GM21367 (cell line): Measurements from ENCODE around the gene FBRSL1.
"Not testable (repeated sequence)": the region's sequence is repeated elsewhere in the genome, so short reads cannot be mapped to it uniquely, and the experiment has no call there.

Source experiments
- ATAC-seq: cut with Tn5 transposase; IDR thresholded peaks from one replicate; pipeline ENCODE4 v1.9.1; 2021; ENCODE audit not compliant: unreplicated experiment

Gene FBRSL1

DNA sequence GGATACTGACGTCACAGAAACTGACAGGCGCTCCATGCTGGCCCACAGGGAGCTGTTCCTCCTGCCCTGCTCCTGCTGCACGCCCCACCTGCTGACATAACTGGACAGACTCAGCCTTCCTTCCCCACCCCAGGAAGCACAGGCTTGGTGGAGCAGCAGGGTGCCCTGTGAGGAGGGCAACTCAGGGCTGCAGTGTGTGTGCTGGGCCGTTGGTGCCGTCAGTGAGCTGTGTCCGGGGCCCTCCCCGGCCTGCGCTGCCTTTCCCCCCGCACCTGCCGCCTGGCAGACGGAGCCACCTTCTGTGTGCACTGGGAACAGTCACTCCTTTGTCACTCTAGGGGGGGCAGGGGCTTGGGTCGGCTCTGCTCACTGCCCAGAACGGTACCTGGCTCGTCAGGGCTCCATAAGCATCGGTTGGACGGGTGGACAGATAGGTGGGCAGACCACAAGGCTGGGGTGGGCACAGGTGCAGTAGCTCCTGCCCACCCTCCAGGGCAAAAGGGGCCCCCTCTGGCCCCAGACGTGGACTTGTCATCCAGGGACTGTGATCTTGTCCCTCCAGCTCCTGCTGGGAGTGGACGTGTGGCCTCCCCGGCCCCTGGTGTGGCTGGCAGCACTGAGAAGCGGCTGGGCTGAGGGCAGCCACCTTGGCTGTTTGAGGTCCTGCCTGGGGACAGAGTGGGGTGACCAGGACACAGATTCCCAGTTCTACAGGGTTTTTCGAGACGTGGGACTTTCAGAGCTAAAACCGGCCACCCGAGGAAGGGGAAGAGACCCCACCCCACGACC is 32.8 kb downstream of the FBRSL1 start:
- ATAC-seq: no peak

DNA sequence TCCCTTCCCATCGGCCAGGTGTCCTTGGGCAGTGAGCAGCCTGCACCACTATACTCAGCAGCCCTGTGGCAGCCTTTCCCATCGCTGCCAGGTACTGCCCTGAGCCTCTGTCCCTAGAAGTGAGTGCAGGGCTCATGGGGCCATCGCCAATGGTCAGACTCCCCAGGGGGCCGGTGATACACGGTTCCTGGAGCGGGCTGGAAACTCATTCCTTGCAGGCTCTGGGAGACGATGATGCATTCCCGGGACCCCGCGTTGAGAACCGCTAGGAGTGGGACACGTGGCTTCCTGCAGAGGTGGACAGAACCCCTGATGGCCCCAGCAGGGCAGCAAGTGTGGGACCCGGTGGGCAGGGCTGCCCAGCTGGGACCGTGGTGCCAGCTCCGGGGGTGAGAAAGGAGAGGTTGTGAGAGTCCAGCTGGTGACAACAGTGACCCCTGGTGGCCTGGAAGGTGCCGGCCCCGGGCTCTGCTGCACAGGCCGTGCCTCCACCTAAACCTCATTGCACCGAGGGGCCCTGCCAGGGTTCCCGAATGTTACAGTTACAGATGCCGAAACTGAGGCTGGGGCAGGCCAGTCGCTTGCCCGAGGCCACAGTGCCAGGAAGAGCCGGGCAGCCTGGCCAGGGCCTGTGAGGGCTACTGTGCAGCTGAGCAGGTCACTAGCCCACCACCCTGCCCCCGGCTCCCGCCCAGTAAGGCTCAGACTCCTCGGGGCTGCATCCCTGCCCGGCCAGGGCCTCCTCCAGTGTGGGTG is 33.8 kb downstream of the FBRSL1 start:
- no peak for ATAC-seq

DNA sequence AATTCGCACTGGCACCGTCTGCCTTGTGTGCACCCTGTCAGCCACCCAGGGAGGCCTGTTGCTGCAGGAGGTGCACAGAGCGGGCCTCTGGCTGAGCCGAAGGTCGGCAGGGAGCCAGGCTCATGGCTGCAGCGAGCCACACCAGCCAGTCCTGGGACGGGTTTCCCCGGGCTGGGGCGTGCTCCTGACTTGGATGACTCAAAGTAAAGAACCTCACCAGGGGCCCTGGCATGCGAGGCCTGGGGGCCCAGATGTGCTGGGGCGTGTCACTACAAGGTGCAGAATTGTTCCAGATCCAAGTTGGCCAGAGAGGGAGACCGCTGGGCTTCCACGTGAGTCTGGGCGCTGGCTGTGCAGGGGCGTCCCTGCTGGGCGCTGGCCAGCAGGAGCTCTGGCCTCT is 34.5 kb downstream of the FBRSL1 start:
- no peak for ATAC-seq

DNA sequence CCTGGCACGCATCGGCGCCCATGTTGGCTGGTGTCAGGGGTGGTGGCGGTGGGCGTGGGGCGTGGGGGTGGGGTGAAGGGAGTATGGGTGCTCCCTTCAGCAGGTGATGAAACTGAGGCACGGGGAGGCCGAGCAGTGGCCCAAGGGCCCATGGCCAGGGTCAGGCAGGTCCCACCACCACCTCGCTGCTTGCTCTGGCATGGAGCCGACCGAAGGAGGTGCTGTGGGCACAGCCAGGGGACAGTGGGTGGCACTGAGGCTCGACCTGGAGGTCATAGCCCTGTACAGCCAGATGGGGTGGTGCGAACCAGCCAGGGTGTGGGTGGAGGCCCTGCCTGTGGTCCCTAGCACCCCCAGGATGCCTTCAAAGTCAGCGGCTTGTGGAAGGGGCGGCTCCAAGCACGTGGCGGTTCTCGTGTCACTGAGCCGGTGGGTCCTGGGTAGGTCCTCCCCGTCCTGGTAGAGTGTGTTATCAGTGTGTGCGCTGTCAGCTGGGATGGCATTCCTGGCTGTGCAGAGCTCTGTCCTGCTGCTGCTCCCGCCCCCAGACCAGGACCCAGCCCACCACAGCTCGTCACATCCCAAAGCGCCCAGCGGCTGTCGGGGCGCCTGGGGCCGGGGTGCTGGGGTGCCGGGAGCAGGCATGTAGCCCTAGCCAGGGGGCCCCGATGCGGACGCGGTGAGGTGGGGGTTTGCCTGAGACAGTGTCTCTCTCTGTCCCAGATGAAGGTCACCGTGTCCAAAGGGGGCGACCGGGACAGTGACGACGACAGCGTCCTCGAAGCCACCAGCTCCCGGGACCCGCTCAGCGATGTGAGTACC is 35.3 kb downstream of the FBRSL1 start:
- ATAC-seq: no peak

- no peak for ATAC-seq
Observed at GRCh38 chr12:132525833-132526455, 36.0 kb downstream of the FBRSL1 start.

DNA sequence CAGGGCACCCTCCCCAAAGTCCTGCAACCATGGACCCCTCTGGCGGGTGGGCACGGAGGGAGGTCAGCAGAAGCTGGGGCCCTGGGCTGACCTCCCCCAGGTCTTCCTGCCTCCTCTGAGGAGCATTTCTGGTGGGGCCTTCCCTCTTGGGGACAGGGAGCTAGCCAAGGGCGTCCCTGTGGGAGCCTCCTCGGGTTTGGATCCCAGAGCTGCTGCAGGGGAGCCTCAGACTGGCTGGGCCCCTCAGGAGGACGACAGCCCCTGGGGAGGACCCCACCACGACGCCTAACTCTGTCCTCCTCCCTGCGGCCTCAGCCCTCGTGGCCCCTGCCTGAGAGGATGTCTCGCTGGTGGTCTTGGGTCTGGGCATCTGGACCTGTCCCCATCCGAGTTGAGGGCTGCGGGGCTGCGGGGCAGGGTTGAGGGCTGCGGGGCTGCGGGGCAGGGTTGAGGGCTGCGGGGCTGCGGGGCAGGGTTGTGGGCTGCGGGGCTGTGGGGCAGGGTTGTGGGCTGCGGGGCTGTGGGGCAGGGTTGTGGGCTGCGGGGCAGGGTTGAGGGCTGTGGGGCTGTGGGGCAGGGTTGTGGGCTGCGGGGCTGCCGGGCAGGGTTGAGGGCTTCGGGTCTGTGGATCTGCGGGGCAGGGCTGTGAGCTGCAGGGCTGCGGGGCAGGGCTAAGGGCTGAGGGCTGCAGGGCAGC is 37.4 kb downstream of the FBRSL1 start:
- no peak for ATAC-seq

GRCh38 chr12:132527883-132528264 is 37.9 kb downstream of the FBRSL1 start:
- ATAC-seq: no peak

- ATAC-seq: no peak
Observed at GRCh38 chr12:132528564-132529106, 38.7 kb downstream of the FBRSL1 start.

- no peak for ATAC-seq
Observed at GRCh38 chr12:132529156-132529839, 39.3 kb downstream of the FBRSL1 start.

DNA sequence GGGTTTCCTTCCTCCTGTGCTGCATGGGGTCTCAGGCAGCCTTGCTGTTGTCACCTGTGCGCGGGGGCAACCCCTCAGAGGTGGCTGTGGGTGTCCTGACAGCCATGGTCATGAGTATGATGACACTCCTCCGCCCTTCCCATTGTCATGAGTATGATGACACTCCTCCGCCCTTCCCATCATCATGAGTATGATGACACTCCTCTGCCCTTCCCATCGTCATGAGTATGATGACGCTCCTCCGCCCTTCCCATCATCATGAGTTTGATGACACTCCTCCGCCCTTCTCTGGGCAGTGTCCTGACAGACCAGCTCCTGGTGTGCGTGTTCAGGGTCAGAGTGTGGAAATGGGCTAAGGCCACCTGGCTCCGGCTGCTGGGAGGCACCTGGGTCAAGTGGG is 40.0 kb downstream of the FBRSL1 start:
- ATAC-seq: no peak

GRCh38 chr12:132530447-132530846 is 40.5 kb downstream of the FBRSL1 start:
- no peak for ATAC-seq

GRCh38 chr12:132530851-132531250 is 40.9 kb downstream of the FBRSL1 start:
- no peak for ATAC-seq

DNA sequence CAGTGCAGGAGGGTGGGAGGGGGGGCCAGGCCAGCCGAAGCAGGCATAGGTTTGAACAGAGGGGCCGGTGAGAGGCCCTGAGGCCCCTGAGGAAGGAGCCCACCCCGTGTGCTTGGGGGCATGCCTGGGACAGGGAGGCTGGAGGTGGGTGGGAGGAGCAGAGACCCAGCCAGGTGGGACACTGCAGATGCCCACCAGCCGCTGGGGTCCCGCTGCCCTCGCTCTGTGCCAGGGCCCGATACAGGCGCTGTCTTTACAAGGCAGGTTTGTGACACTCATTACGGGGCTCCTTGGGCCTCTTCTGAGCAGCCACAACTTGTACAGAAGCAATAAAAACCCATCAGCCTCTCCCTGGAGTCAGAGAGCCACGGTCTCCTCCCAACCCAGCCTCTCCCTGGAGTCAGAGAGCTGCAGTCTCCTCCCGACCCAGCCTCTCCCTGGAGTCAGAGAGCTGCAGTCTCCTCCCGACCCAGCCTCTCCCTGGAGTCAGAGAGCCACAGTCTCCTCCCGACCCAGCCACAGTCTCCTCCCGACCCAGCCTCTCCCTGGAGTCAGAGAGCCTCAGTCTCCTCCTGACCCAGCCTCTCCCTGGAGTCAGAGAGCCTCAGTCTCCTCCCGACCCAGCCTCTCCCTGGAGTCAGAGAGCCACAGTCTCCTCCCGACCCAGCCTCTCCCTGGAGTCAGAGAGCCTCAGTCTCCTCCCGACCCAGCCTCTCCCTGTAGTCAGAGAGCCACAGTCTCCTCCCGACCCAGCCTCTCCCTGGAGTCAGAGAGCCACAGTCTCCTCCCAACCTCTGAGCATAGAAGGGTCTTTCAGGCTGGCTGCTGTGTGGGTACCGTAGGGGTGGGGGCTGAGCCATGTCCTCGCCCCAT is 43.0 kb downstream of the FBRSL1 start:
- ATAC-seq: not testable (repeated sequence)

- no peak for ATAC-seq
Observed at GRCh38 chr12:132533584-132533958, 43.6 kb downstream of the FBRSL1 start.

GRCh38 chr12:132534076-132534475 is 44.1 kb downstream of the FBRSL1 start:
- ATAC-seq: no peak

- ATAC-seq: no peak
Observed at GRCh38 chr12:132535019-132535418, 45.1 kb downstream of the FBRSL1 start.

GRCh38 chr12:132536102-132536876 is 46.3 kb downstream of the FBRSL1 start:
- ATAC-seq: no peak

DNA sequence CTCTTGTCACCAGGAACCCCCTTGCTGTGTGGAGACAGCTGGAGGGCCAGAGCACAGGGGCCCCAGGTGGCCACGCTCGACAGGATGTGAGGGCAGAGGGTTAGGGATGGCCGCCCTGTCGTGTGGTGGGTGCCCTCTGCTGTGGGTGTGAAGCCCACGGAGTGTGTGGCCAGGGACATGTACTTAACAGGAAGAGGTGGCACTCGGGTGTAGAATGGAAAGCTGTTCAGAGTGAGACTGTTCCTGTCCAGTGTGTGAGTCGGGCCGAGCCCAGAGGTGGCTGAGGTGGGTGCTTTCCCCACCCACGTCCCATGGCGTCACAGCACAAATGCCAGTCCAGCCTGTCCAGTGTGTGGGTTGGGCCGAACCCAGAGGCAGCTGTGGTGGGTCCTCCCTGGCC is 47.1 kb downstream of the FBRSL1 start:
- ATAC-seq: no peak
